ENCODE results near the gene LACRT. TPM values are rescaled to one million over a fixed set of nuclear protein-coding genes. Genes with fewer than 3 reads are reported as not detected.

LACRT gene
- total RNA-seq, 5 donors from 2014 or later (not counting 1 experiment from before 2014, with no cell fraction given), result not detected

DNA sequence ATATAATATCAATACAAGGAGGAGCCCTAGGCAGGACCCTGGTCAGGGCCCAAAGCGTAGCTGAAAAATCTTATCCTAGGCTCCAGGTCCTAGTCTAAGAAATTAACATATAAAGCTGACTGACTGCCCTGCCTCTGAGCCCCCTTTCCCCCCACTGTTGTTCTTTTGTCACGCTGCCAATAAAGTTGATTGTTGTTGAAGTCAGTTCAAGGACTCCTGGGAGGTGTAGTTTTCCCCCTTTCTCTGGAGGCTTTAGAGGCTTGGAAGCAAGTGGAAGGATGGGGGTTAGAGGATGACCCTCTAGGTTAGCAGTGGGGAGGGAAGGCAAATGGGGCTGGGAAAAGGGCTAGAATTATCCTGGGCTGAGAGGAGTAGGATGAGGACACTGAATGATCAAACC lies 49.5 kb downstream of the LACRT start:
- Histone ChIP-seq H3K36me3 (ENCODE audit: control insufficient read depth in 2 of 2, extremely low read depth in 1 of 2, insufficient read depth in 1 of 2, low read length in 1 of 2) (no peaks in the 10 kb centered on the region), H3K4me3 (ENCODE audit: control insufficient read depth in 1 of 2, extremely low read depth in 1 of 2, low read length in 1 of 2) (no peak overlapping the region), H3K4me1 (ENCODE audit: control insufficient read depth in 1 of 2, extremely low read depth in 1 of 2, insufficient read depth in 2 of 2, low read length in 2 of 2) (peaks cover 0 to 10% of the 10 kb centered on the region in 2 experiments), H3K27ac (ENCODE audit: low read length) (no peak overlapping the region), H3K27me3 (replicated peaks in 1 of 2; ENCODE audit: control insufficient read depth in 2 of 2, extremely low read depth in 1 of 2, insufficient read depth in 2 of 2, low read length in 1 of 2) (peaks cover 9 to 65% of the 10 kb centered on the region in 2 experiments), H3K9me3 (no peaks in the 10 kb centered on the region)
- H3K27ac Mint-ChIP-seq, result no peak overlapping the region
- ChIA-PET CTCF (no interaction called here), POLR2A (no interaction called here)
- ATAC-seq (replicated peaks in 1 of 4) (no peak), DNase-seq (no peak)
- H3K9me3 Mint-ChIP-seq, result no peaks in the 10 kb centered on the region
- H3K36me3 Mint-ChIP-seq, result no peaks in the 10 kb centered on the region
- H3K27me3 Mint-ChIP-seq, result peaks cover 56 to 58% of the 10 kb centered on the region in 2 donors
- no CpG with 5 or more reads among the region's 2 CpGs for WGBS (ENCODE audit: insufficient coverage)
- H3K4me3 Mint-ChIP-seq, result no peak overlapping the region
- peaks cover 10 to 12% (median 11%) of the 10 kb centered on the region in 3 donors for H3K4me1 Mint-ChIP-seq

DNA sequence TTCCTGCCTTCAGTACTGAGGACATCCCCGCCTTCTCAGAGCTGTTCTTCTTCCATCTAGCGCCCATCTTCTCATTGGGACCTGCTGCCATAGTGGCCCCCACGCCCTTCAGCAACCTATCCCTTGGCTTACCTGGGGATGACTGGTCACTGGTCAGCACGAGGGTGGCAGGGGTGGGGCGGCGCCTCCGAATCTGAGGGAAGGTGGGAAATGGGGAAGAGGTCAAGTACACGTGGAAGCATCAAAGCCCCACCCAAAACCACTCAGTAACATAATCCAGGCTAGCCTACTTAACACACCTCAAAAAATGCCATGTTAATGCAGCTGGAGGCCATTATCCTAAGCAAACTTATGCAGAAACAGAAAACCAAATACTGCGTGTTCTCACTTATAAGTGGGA lies 50.6 kb downstream of the LACRT start:
- H3K36me3 Mint-ChIP-seq, result no peaks in the 10 kb centered on the region
- no peak overlapping the region for H3K27ac Mint-ChIP-seq
- H3K27me3 Mint-ChIP-seq, result peaks cover 45 to 47% of the 10 kb centered on the region in 2 donors

DNA sequence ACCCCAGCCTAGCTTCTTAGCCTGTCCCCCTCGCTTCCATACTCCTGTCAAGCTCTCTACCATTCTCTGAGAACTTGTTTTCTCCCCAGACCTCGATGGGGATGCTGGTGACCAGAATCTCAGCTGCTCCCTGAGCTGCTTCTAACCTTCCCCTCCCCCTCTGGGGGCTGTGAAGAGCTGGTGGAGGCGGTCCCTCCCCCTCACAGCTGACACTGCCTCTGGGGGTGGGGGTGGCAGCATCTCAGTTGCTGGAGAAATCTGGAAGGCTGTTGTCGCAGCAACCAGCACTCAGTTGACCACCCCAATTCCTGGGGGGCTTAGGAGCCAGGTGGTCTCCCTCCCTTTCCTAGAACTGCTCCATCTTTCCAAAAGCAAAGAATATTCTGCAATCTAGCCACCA lies 51.0 kb downstream of the LACRT start:
- no peak overlapping the region for H3K4me3 ChIP-seq (ENCODE audit: control insufficient read depth in 1 of 2, extremely low read depth in 1 of 2, low read length in 1 of 2)
- ATAC-seq (replicated peaks in 1 of 4), result no peak
- Mint-ChIP-seq H3K4me3 (no peak overlapping the region), H3K36me3 (no peaks in the 10 kb centered on the region), H3K4me1 (peaks cover 7 to 11% (median 10%) of the 10 kb centered on the region in 3 donors), H3K9me3 (no peaks in the 10 kb centered on the region), H3K27ac (no peak overlapping the region), H3K27me3 (peaks cover 41 to 43% of the 10 kb centered on the region in 2 donors)
- ChIA-PET CTCF (interaction anchor here (0.5 to 0.7 kb wide), 2 partner anchors 17 to 182 kb away, joined by 3 to 4 read pairs; no protein-coding TSS in a partner anchor), POLR2A (no interaction called here)
- WGBS (ENCODE audit: insufficient coverage), result 80% methylated on average over 1 of the region's 4 CpGs
- H3K36me3 ChIP-seq (ENCODE audit: control insufficient read depth in 2 of 2, extremely low read depth in 1 of 2, insufficient read depth in 1 of 2, low read length in 1 of 2), result no peaks in the 10 kb centered on the region
- H3K27me3 ChIP-seq (replicated peaks in 1 of 2; ENCODE audit: control insufficient read depth in 2 of 2, extremely low read depth in 1 of 2, insufficient read depth in 2 of 2, low read length in 1 of 2), result peaks cover 9 to 50% of the 10 kb centered on the region in 2 experiments
- peaks cover 0 to 13% of the 10 kb centered on the region in 2 experiments for H3K4me1 ChIP-seq (ENCODE audit: control insufficient read depth in 1 of 2, extremely low read depth in 1 of 2, insufficient read depth in 2 of 2, low read length in 2 of 2)
- no peaks in the 10 kb centered on the region for H3K9me3 ChIP-seq
- no peak for DNase-seq
- H3K27ac ChIP-seq (ENCODE audit: low read length), result no peak overlapping the region

More for the DNA sequence above, 50.6 kb downstream of the LACRT start:
- ATAC-seq (replicated peaks in 1 of 4), result no peak
- Histone ChIP-seq H3K27ac (ENCODE audit: low read length) (no peak overlapping the region), H3K4me1 (ENCODE audit: control insufficient read depth in 1 of 2, extremely low read depth in 1 of 2, insufficient read depth in 2 of 2, low read length in 2 of 2) (peaks cover 0 to 16% of the 10 kb centered on the region in 2 experiments), H3K36me3 (ENCODE audit: control insufficient read depth in 2 of 2, extremely low read depth in 1 of 2, insufficient read depth in 1 of 2, low read length in 1 of 2) (no peaks in the 10 kb centered on the region), H3K9me3 (no peaks in the 10 kb centered on the region), H3K4me3 (ENCODE audit: control insufficient read depth in 1 of 2, extremely low read depth in 1 of 2, low read length in 1 of 2) (no peak overlapping the region), H3K27me3 (replicated peaks in 1 of 2; ENCODE audit: control insufficient read depth in 2 of 2, extremely low read depth in 1 of 2, insufficient read depth in 2 of 2, low read length in 1 of 2) (peaks cover 9 to 54% of the 10 kb centered on the region in 2 experiments)
- 40% methylated on average over 1 of the region's 9 CpGs for WGBS (ENCODE audit: insufficient coverage)
- peaks cover 11 to 15% (median 14%) of the 10 kb centered on the region in 3 donors for H3K4me1 Mint-ChIP-seq
- H3K9me3 Mint-ChIP-seq, result no peaks in the 10 kb centered on the region
- ChIA-PET CTCF (interaction anchor here in 1 of 2 donors (0.7 kb wide), 1 partner anchor 16 kb away, joined by 4 read pairs; no protein-coding TSS in a partner anchor), POLR2A (no interaction called here)
- H3K4me3 Mint-ChIP-seq, result no peak overlapping the region
- no peak for DNase-seq

DNA sequence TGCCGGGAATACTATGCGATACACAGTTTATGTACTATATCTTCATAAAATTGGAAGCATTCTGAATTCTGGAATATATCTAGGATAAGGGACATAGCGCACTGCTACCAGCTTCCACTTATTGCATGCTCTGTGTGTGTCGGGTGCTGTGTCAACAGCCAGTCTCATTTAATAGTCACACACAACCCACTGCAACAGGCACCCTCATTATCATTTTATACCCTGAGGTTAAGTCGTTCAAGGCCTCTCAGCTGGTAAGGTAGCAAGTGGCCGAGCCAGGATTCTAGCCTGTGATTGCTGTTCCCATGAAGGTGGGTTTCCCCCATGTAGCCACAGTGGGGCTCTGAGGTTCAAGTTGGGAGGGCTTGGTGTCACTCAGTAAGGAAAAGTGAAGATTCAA lies 53.3 kb downstream of the LACRT start:
- CTCF ChIA-PET, result interaction anchor here in 1 of 2 donors (1.4 kb wide), 1 partner anchor 11 kb away, joined by 4 read pairs; no protein-coding TSS in a partner anchor
- no peak for DNase-seq
- Mint-ChIP-seq H3K4me3 (no peak overlapping the region), H3K9me3 (no peaks in the 10 kb centered on the region), H3K36me3 (no peaks in the 10 kb centered on the region), H3K4me1 (peaks cover 6 to 8% (median 6%) of the 10 kb centered on the region in 3 donors), H3K27me3 (peaks cover 23 to 26% of the 10 kb centered on the region in 2 donors), H3K27ac (no peak overlapping the region)
- Histone ChIP-seq H3K4me3 (ENCODE audit: control insufficient read depth in 1 of 2, extremely low read depth in 1 of 2, low read length in 1 of 2) (no peak overlapping the region), H3K9me3 (no peaks in the 10 kb centered on the region), H3K27ac (ENCODE audit: low read length) (no peak overlapping the region), H3K27me3 (replicated peaks in 1 of 2; ENCODE audit: control insufficient read depth in 2 of 2, extremely low read depth in 1 of 2, insufficient read depth in 2 of 2, low read length in 1 of 2) (peaks cover 4 to 29% of the 10 kb centered on the region in 2 experiments), H3K4me1 (ENCODE audit: control insufficient read depth in 1 of 2, extremely low read depth in 1 of 2, insufficient read depth in 2 of 2, low read length in 2 of 2) (peaks cover 0 to 6% of the 10 kb centered on the region in 2 experiments), H3K36me3 (ENCODE audit: control insufficient read depth in 2 of 2, extremely low read depth in 1 of 2, insufficient read depth in 1 of 2, low read length in 1 of 2) (no peaks in the 10 kb centered on the region)
- no CpG with 5 or more reads among the region's 6 CpGs for WGBS (ENCODE audit: insufficient coverage)
- POLR2A ChIA-PET, result no interaction called here
- ATAC-seq (replicated peaks in 1 of 4), result no peak

Other genes with a start within 250 kb of the LACRT start
- 100 to 1,000 TPM in 3 of 5 donors, 10 to 100 TPM in 2; 58.6 to 183 (median 169) TPM for gene ITGA5, start 215.6 kb downstream of the LACRT start, total RNA-seq
- gene GTSF1, start 161.3 kb downstream of the LACRT start, total RNA-seq, result 1 to 10 TPM; 2.5 to 7.3 (median 3.7) TPM
- 100 to 1,000 TPM; 107 to 138 (median 126) TPM for gene NCKAP1L, start 137.1 kb downstream of the LACRT start, total RNA-seq
- 10 to 100 TPM in 2 of 5 donors, 1 to 10 TPM in 3; 3.5 to 13.2 (median 5.4) TPM for gene PDE1B, start 85.3 kb downstream of the LACRT start, total RNA-seq
- not detected for gene PPP1R1A, start 46.2 kb downstream of the LACRT start, total RNA-seq
- not detected for gene DCD, start 13.5 kb upstream of the LACRT start, total RNA-seq
- not detected for gene MUCL1, start 219.6 kb upstream of the LACRT start, total RNA-seq